Measurements from ENCODE around the gene PCSK6.

Gene PCSK6

GRCh38 chr15:101413239-101413638 is 76.3 kb downstream of the PCSK6 start:
- no peak for TF ChIP-seq CEBPB (IDR thresholded peaks at IDR 0.05)
- TF ChIP-seq EP300 (IDR thresholded peaks at IDR 0.05; ENCODE audit: borderline replicate concordance), result no peak
- no peak for TF ChIP-seq TCF12 (IDR thresholded peaks at IDR 0.05; ENCODE audit: low read depth)
- TF ChIP-seq NFIC (IDR thresholded peaks at IDR 0.05), result no peak
- TF ChIP-seq YY1 (IDR thresholded peaks at IDR 0.05; ENCODE audit: low read depth), result no peak
- no peak for TF ChIP-seq REST (IDR thresholded peaks at IDR 0.05; ENCODE audit: low read depth)
- no peak for TF ChIP-seq FOXM1 (IDR thresholded peaks at IDR 0.05; ENCODE audit: borderline replicate concordance, low read depth)
- TF ChIP-seq RAD21 (IDR thresholded peaks at IDR 0.05; ENCODE audit: low read depth), result no peak
- no peak for TF ChIP-seq TEAD4 (IDR thresholded peaks at IDR 0.05)
- TF ChIP-seq MAX (IDR thresholded peaks at IDR 0.05), result no peak
- TF ChIP-seq, protein P1, sequence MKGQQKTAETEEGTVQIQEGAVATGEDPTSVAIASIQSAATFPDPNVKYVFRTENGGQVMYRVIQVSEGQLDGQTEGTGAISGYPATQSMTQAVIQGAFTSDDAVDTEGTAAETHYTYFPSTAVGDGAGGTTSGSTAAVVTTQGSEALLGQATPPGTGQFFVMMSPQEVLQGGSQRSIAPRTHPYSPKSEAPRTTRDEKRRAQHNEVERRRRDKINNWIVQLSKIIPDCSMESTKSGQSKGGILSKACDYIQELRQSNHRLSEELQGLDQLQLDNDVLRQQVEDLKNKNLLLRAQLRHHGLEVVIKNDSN (IDR thresholded peaks at IDR 0.05), result no peak
- no peak for TF ChIP-seq CREB1 (IDR thresholded peaks at IDR 0.05; ENCODE audit: low read depth)
- no peak for TF ChIP-seq ZBTB7A (IDR thresholded peaks at IDR 0.05; ENCODE audit: low read depth)
- TF ChIP-seq TAF1 (IDR thresholded peaks at IDR 0.05; ENCODE audit: low read depth), result no peak

- no peak for TF ChIP-seq CEBPB (IDR thresholded peaks at IDR 0.05)
- no peak for TF ChIP-seq CREB1 (IDR thresholded peaks at IDR 0.05; ENCODE audit: low read depth)
- TF ChIP-seq RAD21 (IDR thresholded peaks at IDR 0.05; ENCODE audit: low read depth), result no peak
- TF ChIP-seq MAX (IDR thresholded peaks at IDR 0.05), result no peak
- no peak for TF ChIP-seq TAF1 (IDR thresholded peaks at IDR 0.05; ENCODE audit: low read depth)
- no peak for TF ChIP-seq EGR1 (IDR thresholded peaks at IDR 0.05)
- no peak for TF ChIP-seq TCF12 (IDR thresholded peaks at IDR 0.05; ENCODE audit: low read depth)
These were observed 77.9 kb downstream of the PCSK6 start for GRCh38 chr15:101411581-101411980.

DNA sequence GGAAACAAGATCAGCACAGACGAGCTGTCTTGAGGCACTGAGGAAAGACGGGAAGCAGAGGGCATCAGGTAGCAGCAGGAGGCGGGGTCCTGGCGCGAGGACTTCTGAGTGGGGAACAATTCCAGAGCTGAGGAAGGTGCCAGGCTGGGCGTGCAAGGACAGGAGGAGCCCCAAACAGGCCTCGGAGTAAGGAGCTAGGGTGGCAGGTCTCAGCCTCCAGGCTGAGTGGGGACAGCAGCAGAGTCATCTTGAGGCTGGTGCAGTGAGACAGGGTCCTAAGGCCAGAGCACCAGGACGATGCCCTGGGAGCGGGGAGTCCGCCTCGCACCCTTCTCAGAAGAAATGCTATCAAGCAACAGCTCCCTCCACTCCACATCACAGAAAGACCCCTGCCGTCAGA is 78.4 kb downstream of the PCSK6 start:
- no peak for TF ChIP-seq RAD21 (IDR thresholded peaks at IDR 0.05; ENCODE audit: low read depth)
- no peak for TF ChIP-seq YY1 (IDR thresholded peaks at IDR 0.05; ENCODE audit: low read depth)
- no peak for TF ChIP-seq NFIC (IDR thresholded peaks at IDR 0.05)
- TF ChIP-seq ZBTB7A (IDR thresholded peaks at IDR 0.05; ENCODE audit: low read depth), result no peak
- TF ChIP-seq FOXM1 (IDR thresholded peaks at IDR 0.05; ENCODE audit: borderline replicate concordance, low read depth), result no peak
- no peak for TF ChIP-seq EGR1 (IDR thresholded peaks at IDR 0.05)
- no peak for TF ChIP-seq TCF12 (IDR thresholded peaks at IDR 0.05; ENCODE audit: low read depth)
- TF ChIP-seq TEAD4 (IDR thresholded peaks at IDR 0.05), result no peak
- TF ChIP-seq TAF1 (IDR thresholded peaks at IDR 0.05; ENCODE audit: low read depth), result no peak
- TF ChIP-seq MAX (IDR thresholded peaks at IDR 0.05), result no peak
- no peak for TF ChIP-seq REST (IDR thresholded peaks at IDR 0.05; ENCODE audit: low read depth)
- TF ChIP-seq, protein P1 (IDR thresholded peaks at IDR 0.05), result no peak
- TF ChIP-seq EP300 (IDR thresholded peaks at IDR 0.05; ENCODE audit: borderline replicate concordance), result no peak
- no peak for TF ChIP-seq CREB1 (IDR thresholded peaks at IDR 0.05; ENCODE audit: low read depth)
- no peak for TF ChIP-seq CEBPB (IDR thresholded peaks at IDR 0.05)

DNA sequence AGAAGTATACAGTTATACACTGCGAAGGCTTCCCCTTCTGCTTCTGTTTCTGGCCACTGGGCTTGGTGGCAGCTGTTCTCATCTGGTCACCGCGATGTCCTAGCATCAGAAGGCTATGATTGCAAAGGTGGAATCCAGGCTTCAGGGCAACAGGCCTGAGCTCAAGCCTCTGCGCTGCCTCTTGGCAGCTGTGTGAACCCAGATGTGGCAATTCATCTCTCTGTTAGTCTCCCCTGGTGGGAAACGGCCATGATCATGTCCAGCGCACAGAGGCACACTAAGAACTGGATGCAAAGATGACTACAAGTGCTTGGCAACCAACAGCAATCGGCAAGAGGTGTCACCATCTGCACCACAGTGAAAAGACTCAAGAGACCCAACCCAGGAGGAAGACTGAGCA is 78.9 kb downstream of the PCSK6 start:
- TF ChIP-seq EGR1 (IDR thresholded peaks at IDR 0.05) (no peak), RAD21 (IDR thresholded peaks at IDR 0.05; ENCODE audit: low read depth) (no peak)

GRCh38 chr15:101409621-101410020 is 79.9 kb downstream of the PCSK6 start:
- TF ChIP-seq EP300 (IDR thresholded peaks at IDR 0.05; ENCODE audit: borderline replicate concordance) (no peak), RAD21 (IDR thresholded peaks at IDR 0.05; ENCODE audit: low read depth) (no peak)

DNA sequence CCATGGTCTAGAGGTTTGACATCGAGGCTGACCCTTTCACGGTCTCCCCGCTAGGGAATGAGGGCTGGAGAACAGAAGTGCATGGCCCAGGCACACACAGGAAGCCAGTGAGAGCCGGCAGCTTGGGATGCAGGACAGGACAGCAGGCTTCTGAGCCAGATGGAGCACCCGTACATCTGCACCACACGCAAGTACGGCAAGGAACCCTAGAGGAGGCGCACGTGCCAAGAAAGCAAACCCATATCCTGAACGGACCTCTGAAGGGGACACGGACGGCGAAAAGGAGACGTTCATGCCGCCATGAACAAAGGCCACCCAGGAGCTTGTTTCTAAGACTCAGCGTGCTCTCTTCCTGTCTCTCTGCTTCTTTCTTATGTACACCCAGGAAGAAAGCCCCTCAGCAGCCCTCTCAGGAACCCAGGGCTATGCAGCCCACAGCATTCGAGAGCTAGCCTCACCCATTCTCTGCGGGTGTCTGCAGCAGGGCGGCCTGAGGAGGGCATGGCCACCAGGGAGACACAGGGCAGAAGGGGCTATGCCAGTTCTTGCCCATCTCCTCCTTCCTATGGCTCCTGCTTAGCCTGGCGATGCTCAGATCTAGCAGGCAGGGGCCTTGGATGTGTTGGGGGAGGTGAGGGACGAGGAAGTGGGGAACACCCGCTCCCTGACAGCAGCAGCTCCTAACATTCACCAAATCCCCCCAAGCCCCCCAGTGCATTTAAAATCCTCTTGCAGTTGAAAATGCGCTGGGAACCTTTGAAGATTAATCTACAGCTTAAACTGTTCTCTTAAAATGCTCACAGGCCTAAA is 81.3 kb downstream of the PCSK6 start:
- no peak for TF ChIP-seq CREB1 (IDR thresholded peaks at IDR 0.05; ENCODE audit: low read depth)
- no peak for TF ChIP-seq FOXM1 (IDR thresholded peaks at IDR 0.05; ENCODE audit: borderline replicate concordance, low read depth)
- no peak for TF ChIP-seq TEAD4 (IDR thresholded peaks at IDR 0.05)
- no peak for TF ChIP-seq MAX (IDR thresholded peaks at IDR 0.05)

Measured in Ishikawa (cell line).